HG03378 (cell line): Measurements from ENCODE around the gene LCP1.
"Not testable (repeated sequence)": the region's sequence is repeated elsewhere in the genome, so short reads cannot be mapped to it uniquely, and the experiment has no call there.

ENCODE experiments used
- ATAC-seq: cut with Tn5 transposase; IDR thresholded peaks from one replicate; pipeline ENCODE4 v1.9.1; 2021; ENCODE audit warnings: mild to moderate bottlenecking, moderate library complexity; ENCODE audit not compliant: unreplicated experiment

Gene LCP1

GRCh38 chr13:46181840-46182490 lies at the start of gene LCP1:
TSS of gene LCP1 (minus strand) at chr13:46182177. CDS start at chr13:46159662, 22,515 bp downstream.
- ATAC-seq, result peak; percentile 72

- ATAC-seq, result no peak
Observed at GRCh38 chr13:46229251-46229650, 47.3 kb upstream of the LCP1 start.

GRCh38 chr13:46220234-46220633 lies 38.3 kb upstream of the LCP1 start:
- ATAC-seq, result not testable (repeated sequence)

GRCh38 chr13:46214741-46215140 lies 32.8 kb upstream of the LCP1 start:
- ATAC-seq, result not testable (repeated sequence)

GRCh38 chr13:46213242-46213641 lies 31.3 kb upstream of the LCP1 start:
- ATAC-seq, result no peak

GRCh38 chr13:46211483-46212351 lies 29.7 kb upstream of the LCP1 start, which contains the start of gene LRRC63:
TSS of gene LRRC63 (plus strand) at chr13:46211928. CDS start at chr13:46213035, 1,107 bp downstream.
- ATAC-seq, result peak; percentile 62

- peak; percentile 28 for ATAC-seq
Observed at GRCh38 chr13:46211116-46211482, 29.1 kb upstream of the LCP1 start.

- ATAC-seq, result no peak
Observed at GRCh38 chr13:46210362-46211083, 28.5 kb upstream of the LCP1 start.

- ATAC-seq, result no peak
Observed at GRCh38 chr13:46207828-46208227, 25.9 kb upstream of the LCP1 start.

- no peak for ATAC-seq
Observed at GRCh38 chr13:46206143-46206542, 24.2 kb upstream of the LCP1 start.

- ATAC-seq, result no peak
Observed at GRCh38 chr13:46202966-46203365, 21.0 kb upstream of the LCP1 start.

- no peak for ATAC-seq
Observed at GRCh38 chr13:46202188-46202795, 20.3 kb upstream of the LCP1 start.

GRCh38 chr13:46198696-46199193 lies 16.8 kb upstream of the LCP1 start:
- no peak for ATAC-seq

GRCh38 chr13:46197299-46198048 lies 15.5 kb upstream of the LCP1 start:
- no peak for ATAC-seq

GRCh38 chr13:46195016-46195415 lies 13.0 kb upstream of the LCP1 start:
- ATAC-seq, result no peak

- no peak for ATAC-seq
Observed at GRCh38 chr13:46192412-46192811, 10.4 kb upstream of the LCP1 start.

- ATAC-seq, result no peak
Observed at GRCh38 chr13:46185634-46186033, 3.7 kb upstream of the LCP1 start.

GRCh38 chr13:46184277-46184699 lies 2.3 kb upstream of the LCP1 start:
- ATAC-seq, result peak; percentile 36

- no peak for ATAC-seq
Observed at GRCh38 chr13:46183018-46183946, 1.3 kb upstream of the LCP1 start.
